ENCODE measurements around the gene GRIK3. TPM values are rescaled to one million over a fixed set of nuclear protein-coding genes. Genes with fewer than 3 reads are reported as not detected.

The GRIK3 gene
- total RNA-seq, 2 donors from 2014 or later = 0.20 to 1.2 TPM

DNA sequence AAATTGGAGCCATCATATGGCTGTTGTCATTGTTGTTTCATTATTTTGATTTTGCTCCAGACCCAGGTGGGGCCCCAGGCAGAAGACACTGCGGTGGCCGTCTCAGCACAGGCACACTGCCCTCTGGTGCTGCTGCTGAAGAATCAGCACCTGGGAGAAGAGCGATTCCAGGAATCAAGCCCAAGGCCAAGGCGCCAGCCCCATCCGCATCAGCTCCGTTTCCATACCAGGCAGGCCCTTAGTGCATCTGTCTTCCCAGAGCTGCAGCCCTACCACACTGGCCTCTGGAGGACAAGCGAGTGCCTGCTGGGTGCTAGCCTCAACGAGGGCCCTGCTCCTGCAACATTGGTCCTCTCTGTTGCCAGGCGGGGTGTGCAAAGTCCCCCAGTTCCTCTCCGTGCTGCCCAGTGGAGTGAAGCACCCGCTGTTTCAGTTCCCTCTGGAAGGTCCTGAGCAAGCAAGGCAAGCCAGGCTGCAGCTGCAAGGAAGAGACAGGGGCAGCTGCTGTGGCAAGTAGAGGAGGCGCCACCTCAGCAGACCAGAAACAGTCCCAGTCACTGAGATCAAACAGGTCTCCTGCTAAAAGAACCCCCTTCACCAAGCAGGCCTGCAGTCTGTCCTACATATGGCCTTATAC, 5.2 kb downstream of the GRIK3 start:
- TF ChIP-seq, protein P1, sequence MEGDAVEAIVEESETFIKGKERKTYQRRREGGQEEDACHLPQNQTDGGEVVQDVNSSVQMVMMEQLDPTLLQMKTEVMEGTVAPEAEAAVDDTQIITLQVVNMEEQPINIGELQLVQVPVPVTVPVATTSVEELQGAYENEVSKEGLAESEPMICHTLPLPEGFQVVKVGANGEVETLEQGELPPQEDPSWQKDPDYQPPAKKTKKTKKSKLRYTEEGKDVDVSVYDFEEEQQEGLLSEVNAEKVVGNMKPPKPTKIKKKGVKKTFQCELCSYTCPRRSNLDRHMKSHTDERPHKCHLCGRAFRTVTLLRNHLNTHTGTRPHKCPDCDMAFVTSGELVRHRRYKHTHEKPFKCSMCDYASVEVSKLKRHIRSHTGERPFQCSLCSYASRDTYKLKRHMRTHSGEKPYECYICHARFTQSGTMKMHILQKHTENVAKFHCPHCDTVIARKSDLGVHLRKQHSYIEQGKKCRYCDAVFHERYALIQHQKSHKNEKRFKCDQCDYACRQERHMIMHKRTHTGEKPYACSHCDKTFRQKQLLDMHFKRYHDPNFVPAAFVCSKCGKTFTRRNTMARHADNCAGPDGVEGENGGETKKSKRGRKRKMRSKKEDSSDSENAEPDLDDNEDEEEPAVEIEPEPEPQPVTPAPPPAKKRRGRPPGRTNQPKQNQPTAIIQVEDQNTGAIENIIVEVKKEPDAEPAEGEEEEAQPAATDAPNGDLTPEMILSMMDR (IDR thresholded peaks at IDR 0.05) = no peak
- DNase-seq = no peak
- H3K9ac ChIP-seq (ENCODE audit: low read depth in 2 of 2, low read length in 2 of 2) = no peak overlapping the region
- H3K27me3 ChIP-seq = peaks cover 24% of the 10 kb centered on the region
- H3K27ac ChIP-seq = no peak overlapping the region
- no peaks in the 10 kb centered on the region for H3K36me3 ChIP-seq
- H3K4me1 ChIP-seq = no peaks in the 10 kb centered on the region
- no peaks in the 10 kb centered on the region for H3K9me3 ChIP-seq
- H3K4me3 ChIP-seq = no peak overlapping the region
- intact Hi-C loops (cut with DNase I) = no loop called here

DNA sequence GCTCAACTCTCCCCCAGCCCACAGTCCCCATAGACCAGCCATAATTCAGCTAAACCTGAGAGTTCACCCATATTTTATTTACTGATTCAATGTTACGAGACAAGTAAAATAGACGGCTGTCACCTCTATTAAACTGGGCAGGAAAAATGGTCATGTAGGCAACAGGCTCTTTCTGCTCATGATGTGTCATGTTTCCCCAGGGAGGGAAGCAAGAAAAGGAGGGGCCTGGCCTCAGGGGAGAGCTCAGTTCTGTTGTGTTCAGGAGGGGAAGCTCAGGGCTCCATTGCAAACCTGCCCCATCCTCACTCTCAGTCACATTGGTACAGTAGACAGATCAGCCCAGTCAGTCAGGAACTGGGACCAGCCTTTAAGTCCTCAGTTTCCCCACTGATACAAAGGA, 12.8 kb downstream of the GRIK3 start:
- Histone ChIP-seq H3K27ac (no peak overlapping the region), H3K36me3 (no peaks in the 10 kb centered on the region), H3K9ac (ENCODE audit: low read depth in 2 of 2, low read length in 2 of 2) (no peak overlapping the region), H3K9me3 (no peaks in the 10 kb centered on the region), H3K27me3 (no peaks in the 10 kb centered on the region), H3K4me3 (no peak overlapping the region), H3K4me1 (no peaks in the 10 kb centered on the region)
- no peak for DNase-seq
- intact Hi-C loops (cut with DNase I) = no loop called here
- TF ChIP-seq, protein P1 (IDR thresholded peaks at IDR 0.05) = no peak

DNA sequence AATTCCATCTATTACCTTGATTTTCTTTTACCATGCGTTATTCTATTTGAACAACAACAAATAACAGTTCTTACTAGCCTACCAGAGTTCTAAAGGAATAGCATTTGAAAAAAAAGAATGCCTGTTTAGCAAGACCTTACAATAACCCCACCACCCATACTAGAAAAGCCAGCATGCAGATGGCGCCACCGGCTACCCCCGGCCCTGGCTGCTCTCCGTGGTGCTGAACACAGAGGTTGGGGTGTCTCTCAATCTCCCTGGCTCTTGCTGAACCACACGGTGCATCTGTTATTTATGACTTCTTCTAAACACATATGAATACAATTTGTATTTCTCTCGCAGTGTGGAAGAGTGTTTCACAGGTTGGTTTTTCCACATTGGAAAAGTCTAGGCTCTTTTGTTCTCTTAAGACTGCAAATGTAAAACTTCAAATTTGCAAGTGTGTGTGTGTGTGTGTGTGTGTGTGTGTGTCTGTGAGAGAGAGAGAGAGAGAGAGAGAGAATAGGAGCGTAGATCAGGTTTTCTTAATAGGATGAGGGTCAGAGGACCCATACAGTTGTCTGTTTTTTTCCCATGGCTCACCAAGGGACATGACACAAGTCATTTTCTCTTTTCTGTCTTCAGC, 13.6 kb downstream of the GRIK3 start:
- intact Hi-C loops (cut with DNase I) = no loop called here
- H3K27me3 ChIP-seq = no peaks in the 10 kb centered on the region
- TF ChIP-seq, protein P1 (IDR thresholded peaks at IDR 0.05) = no peak

DNA sequence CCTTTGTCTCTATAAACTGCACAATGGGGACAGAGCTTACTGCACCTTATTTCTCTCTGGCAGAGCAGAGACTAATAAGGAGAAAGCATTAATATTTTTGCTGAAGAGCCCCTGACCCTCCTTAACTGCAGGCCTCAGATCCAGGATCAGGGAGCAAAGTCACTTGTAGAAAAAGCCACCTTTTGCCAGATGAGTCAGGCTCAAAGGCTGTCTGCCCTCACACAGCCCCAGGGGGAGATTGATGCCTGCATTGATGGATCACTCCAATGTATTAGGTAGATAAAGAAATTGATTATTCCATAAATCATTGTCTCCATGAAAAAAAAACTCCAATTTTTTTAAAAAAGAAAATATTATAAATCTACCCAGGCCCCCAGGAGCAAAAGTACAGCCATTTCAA, 15.8 kb downstream of the GRIK3 start:
- H3K9ac ChIP-seq (ENCODE audit: low read depth in 2 of 2, low read length in 2 of 2) = no peak overlapping the region
- H3K4me1 ChIP-seq = no peaks in the 10 kb centered on the region
- no peak overlapping the region for H3K27ac ChIP-seq
- H3K36me3 ChIP-seq = no peaks in the 10 kb centered on the region
- TF ChIP-seq, protein P1 (IDR thresholded peaks at IDR 0.05) = no peak
- intact Hi-C loops (cut with DNase I) = no loop called here
- H3K4me3 ChIP-seq = no peak overlapping the region
- H3K27me3 ChIP-seq = no peaks in the 10 kb centered on the region
- no peak for DNase-seq
- H3K9me3 ChIP-seq = no peaks in the 10 kb centered on the region

More for the DNA sequence above, 13.6 kb downstream of the GRIK3 start:
- no peak overlapping the region for H3K9ac ChIP-seq (ENCODE audit: low read depth in 2 of 2, low read length in 2 of 2)
- H3K36me3 ChIP-seq = no peaks in the 10 kb centered on the region
- DNase-seq = no peak
- no peak overlapping the region for H3K4me3 ChIP-seq
- H3K9me3 ChIP-seq = no peaks in the 10 kb centered on the region
- H3K4me1 ChIP-seq = no peaks in the 10 kb centered on the region
- H3K27ac ChIP-seq = no peak overlapping the region

DNA sequence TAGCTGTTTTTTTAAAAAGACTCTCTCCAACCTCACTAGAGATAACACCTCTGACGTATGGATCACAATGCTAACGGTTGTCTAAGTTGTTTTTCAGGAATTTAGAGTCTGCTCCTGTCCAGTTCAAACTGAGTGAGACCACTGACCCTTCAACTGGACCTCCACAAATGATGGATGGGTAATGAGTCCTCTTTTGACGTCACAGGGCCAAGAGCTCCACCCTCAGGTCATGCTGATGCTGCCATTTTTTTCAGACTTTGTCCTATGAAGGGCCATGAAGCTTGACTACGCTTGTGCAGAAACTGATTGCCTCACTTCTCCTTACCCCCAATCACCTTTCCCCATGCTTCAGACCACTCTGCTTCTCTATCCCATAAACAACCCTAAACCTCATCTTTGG, 16.6 kb downstream of the GRIK3 start:
- no peak for DNase-seq
- Histone ChIP-seq H3K27ac (no peak overlapping the region), H3K9ac (ENCODE audit: low read depth in 2 of 2, low read length in 2 of 2) (no peak overlapping the region), H3K4me1 (no peaks in the 10 kb centered on the region), H3K27me3 (no peaks in the 10 kb centered on the region), H3K4me3 (no peak overlapping the region), H3K9me3 (no peaks in the 10 kb centered on the region), H3K36me3 (no peaks in the 10 kb centered on the region)
- TF ChIP-seq, protein P1 (IDR thresholded peaks at IDR 0.05) = no peak
- intact Hi-C loops (cut with DNase I) = no loop called here

Measured in colonic mucosa (tissue), 4 donors.